Activated CD8-positive, alpha-beta memory T cell treated with anti-CD3 and anti-CD28 coated beads for 48 hours (primary cell): ENCODE measurements around the gene PLXNA1.

Experiments
- DNase-seq, 3 experiments: peaks; one replicate each; pipeline ENCODE4 v3.0.0-alpha.2; 2020; ENCODE audit warnings: low read depth in 2 of 3, low spot score in 2 of 3

PLXNA1 gene

GRCh38 chr3:126982471-126983175 is at the start of gene PLXNA1:
PLXNA1 (plus strand) TSS chr3:126983115; CDS start chr3:126988594, 5,479 bp downstream.
- DNase-seq, result peak; percentile 64 to 74 (median 74)

DNA sequence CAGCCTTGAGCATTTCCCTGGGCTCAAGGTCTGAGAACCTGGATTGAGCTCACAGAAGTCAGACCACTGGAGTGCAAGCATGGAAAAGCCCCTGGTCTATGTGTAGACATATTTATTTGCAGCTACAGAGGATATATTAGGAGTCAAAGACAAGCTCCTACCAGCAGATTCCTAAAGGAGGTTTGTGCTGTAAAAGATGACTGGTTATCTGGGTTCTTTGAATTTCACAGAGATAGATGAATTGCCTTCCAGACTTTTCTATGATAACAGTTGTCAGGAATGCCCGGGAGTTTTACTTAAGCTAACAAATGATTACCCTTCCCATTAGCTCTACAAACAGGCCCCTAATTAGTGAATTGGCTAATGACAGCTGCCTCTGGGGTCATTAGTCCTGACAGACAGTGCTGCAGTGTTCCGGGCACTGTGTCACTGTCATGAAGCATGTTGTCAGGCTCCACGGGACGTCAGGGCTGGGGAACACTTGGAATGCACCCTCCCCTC is 48.8 kb upstream of the PLXNA1 start:
- DNase-seq, result no peak

DNA sequence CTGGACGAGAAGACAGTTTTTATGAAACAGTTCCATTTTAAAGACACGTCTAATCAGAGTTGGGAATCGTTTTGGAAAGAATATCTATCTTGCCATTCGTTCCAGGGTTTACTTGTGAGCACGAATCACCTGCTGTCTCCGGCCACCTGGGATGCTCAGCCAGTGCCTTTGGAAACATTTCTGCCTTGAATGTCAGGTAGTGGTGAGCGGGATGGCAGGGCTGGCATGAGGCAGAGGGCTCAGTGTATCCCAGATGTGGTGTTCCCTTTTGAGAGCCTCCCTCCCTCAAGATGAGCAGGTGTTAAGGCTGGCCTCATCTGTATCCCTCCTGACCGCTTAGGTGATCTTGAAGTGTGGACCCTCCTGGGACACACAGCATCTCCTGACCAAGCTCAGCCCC is 47.9 kb upstream of the PLXNA1 start:
- DNase-seq, result no peak

DNA sequence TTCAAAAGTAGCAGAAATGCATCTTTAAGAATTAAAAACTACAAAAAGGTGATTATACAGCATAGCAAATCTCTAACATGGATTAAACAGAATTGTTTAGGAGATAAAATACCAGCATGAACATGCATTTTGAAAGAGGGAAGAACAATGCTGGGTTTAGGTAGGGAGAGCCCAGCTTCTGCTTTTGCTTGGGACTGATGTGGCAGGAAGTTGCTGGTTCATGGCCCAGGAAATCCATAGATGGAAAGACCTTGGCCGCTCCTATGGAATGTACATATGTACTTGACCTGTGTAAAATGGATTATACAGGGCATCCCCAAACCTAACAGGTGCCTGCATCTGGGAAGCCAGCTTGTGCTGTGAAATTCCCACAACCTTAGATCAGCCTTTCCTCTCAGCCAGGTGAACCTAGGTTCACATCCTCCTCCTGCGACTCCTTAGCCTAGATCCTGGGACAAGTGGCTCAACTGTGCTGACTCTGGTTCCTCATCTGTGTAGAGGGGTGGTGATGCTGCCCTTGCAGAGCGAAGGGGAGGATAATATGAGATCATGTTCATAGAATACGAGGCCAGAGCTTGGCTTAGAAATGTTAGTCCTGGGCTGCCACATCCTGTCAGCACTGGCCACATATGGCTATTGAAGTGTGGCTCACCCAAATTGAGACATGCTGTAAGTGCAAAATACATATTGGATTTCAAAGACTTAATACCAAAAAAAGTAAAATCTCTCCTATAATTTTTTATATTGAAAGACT is 47.0 kb upstream of the PLXNA1 start:
- no peak for DNase-seq

- no peak for DNase-seq
These were observed 46.0 kb upstream of the PLXNA1 start for GRCh38 chr3:126936853-126937425.

- no peak for DNase-seq
These were observed 45.4 kb upstream of the PLXNA1 start for GRCh38 chr3:126937533-126937932.

GRCh38 chr3:126937973-126938372 is 44.9 kb upstream of the PLXNA1 start:
- no peak for DNase-seq

DNA sequence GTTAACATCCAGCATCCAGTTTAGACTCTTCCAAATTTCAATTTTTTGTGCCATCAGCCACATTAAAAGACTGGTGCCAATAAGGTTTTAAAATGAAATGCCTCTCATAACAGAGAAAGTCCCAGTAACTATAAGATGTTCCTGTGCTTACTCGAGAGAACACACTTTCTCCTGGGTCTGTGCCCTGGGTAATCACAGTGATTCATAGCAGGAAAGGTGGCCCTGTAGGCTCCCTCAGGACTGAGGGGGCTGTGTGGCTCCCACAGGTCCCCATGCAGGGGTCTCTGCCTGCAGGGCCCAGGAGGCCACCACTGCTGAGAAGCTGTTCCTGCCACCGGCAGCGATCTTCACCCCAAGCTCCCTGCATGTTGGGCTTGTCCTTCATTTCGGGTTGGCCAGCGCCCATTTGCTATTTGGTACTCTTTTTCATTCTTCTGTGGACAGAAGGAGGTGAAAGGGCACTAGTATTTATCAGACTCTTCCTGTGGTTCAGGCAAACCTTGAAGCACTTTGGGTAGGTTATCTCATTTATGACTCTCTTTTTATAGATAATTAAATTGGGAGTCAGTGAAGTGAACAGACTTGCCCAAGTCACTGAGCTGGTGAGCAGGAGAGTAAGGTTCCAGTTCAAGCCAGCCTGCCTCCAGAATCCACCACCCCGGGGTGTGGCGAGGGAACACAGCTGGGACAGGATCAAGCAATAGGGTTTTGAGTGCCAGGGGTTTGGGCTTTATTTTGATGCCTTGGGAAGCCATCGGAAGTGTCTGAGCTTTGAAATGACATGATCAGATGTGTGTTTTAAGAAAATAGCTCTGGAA is 44.2 kb upstream of the PLXNA1 start:
- DNase-seq, result no peak

DNA sequence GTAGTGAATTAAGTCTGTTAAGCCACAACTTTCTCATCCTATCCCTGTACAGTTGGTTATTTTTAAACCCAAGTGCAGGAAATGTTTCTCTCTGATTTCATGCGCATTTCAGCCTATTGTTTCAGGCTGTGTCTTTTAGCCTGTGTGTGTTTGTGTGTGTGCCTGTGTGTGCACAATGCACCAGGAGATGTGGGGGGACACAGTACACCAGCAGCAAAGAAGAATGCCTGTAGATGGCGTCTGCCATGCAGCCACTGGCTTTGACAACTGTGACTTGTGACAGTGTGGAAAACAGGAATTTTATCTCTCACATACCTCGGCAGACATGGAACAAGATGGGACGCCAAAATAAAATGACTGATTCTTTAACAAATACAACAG is 43.6 kb upstream of the PLXNA1 start:
- DNase-seq, result no peak

DNA sequence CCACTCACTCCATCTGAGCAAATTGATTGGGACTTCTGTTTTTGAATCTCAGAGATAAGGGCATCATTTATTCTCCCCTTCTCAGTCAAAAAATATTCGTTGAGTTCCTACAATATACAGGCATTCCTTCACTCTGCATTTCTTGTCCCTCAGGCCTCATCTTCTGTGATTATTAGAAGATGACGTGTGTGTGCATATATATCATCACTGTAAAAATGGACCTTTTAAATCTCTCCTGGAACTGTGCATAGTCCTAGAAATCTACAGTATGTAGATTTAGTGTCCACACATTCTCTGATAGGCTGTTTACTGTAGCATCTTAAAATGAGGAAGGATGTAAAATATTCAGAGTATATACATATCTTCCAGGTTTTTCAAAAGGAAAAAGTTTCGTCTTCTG is 43.2 kb upstream of the PLXNA1 start:
- no peak for DNase-seq

- DNase-seq, result no peak
These were observed 41.1 kb upstream of the PLXNA1 start for GRCh38 chr3:126941721-126942270.

DNA sequence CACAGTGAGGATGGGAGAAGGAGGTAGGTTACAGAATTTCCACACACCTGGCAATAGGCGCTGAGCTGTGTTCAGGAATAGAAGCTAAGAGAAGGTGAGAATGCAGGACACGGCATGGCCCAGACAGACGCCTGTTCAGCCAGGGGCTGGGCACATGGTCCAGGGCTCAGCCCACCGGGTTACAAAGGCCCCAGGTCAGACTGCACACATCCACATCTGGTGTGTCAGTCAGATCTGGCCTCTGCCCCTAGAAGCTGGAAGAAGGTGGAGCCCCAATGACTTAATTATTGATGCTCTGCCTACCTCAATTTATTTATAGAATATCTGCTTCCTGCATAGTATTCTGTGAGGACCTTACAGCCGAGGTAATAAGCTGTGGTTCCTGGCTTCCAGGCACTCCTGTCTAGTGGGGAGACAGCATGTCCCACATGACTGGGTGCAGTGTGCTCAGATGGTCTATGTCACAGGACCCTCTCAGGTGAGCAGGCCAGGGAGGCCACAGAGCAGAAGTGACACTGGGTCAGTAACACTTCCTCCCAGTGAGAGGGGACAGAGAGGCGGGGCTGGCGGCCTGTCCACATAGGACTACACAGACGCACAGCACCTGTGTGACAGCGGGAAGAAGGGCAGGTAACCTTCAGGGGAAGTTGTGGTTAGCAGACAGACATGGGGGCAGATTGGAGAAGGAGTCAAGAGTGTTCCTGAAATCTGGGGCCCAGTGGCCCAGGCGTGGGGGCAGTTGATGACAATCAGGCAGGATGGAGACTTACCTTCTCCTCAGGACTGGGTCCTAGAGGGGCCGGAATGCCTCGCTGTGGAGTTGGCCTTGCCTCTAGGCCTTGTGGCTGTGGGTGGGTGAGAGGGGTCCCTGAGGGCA is 38.6 kb upstream of the PLXNA1 start:
- no peak for DNase-seq

DNA sequence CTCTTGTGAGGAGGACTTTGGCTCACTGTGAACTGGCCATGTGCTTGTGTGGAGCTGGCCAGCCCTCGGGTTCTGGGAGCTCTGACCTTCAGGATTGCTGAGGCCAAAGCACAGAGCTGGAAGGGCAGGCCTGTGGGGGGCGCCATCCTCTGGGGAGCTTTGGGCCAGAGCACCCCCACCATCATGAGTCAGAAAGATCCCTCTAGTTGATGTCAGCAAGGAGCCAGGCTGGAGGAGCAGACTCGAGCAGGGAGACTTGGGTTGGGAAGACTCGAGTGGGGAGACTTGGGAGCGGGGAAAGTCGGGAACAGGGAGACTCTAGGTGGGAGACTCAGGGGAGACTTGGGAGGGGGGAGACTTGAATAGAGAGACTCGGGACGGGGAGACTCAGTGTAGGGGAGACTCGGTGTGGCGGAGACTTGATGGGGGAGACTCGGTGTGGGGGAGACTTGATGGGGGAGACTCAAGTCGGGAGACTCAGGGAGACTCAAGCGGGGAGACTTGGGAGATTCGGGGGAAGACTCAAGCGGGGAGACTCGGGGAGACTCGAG is 37.7 kb upstream of the PLXNA1 start:
- no peak for DNase-seq

GRCh38 chr3:126945891-126946290 is 37.0 kb upstream of the PLXNA1 start:
- DNase-seq, result no peak

- DNase-seq, result no peak
These were observed 36.5 kb upstream of the PLXNA1 start for GRCh38 chr3:126946405-126946804.

DNA sequence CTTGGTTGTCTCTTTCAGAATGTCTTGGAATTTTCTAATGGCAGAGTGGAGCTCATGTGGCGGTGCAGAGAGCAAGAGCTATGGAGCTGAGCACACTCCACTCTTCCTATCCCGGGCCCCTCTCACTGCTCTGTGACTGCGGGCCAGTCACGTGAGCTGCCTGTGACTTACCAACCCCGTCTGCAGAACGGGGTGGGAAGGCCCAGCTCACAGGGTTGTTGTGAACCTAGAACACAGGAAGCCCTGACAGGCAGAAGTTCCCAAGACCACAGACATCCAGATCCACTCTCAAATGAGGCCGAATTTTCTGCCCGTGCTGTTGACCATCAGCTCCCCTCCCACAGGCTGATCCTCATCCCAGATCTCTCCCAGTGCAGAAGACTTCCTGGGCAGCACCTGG is 35.5 kb upstream of the PLXNA1 start:
- no peak for DNase-seq

DNA sequence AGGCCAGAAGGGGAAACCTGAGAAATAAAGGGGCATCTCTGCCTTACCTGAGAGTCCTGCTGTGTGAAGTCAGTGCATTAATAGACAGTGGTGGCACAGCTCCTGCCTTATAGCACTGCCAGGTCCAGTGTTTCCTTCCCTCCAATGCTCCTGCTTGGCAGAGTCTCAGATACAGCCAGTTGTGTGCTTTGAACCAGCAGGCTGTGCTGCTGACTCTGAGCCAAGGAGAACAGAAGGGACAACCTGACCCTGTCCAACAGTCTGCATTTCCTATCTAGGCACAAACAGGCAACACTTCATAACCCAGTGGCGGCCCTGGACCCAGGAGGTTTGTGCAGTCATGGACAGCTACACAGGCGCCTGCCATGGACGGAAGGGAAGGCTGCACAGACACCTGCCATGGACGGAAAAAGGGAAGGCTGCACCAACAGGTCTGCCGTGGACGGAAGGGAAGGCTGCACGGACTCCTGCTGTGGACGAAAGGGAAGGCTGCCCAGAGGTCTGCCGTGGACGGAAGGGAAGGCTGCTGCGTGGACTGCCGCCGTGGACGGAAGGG is 33.9 kb upstream of the PLXNA1 start:
- DNase-seq, result no peak

DNA sequence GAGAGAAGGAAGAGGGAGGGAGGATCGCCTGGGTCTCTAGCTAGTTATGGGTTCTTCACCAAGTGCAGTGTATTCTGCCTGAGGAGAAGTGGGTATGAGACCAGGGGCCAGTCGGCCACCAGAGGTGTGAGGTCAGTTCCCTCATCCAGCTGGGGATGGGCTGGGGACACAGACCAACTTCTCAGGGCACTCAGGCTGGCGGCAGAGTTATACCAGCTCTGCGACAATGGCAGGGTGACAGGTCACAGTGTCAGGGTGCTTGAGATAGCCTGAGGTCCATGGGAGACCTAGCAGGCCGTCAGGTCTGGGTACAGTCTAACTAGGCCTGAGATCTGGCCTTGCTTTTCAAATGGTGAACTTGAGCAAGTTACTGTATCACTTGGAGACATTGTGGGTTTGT is 31.4 kb upstream of the PLXNA1 start:
- DNase-seq, result no peak

DNA sequence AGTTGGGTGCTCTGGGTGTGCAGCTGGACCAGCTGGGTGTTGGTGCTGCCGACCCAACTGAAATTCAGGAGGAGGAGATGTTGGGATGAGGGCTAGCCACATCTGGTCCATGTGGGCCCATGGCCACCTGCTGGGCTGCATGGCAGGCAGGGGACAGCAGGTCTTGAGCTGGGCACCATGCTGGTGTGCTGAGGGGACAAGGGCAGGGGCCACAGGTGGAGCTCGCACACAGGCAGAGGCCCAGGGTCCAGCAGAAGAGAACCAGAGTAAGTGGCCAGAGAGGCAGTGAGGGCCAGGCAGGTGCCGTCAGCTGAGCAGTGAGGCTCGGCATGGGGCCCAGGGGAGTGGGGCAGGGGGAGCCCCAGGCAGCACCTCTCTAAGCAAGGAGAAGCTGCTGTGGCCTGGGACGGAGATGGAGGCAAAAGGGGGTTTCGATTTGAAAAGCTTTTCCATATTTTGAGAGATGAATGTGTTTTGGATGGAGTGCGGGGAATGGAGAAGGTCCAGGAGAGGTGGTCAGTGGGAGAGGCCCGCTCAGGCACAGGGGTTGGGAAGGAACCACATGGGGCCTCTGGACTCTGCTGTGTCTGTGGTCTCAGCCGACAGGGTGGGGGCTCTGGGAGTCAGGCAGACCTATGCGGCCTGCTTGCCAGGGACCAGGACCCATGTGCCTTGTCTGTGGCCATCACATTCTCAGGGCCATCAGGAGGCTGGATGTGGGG is 30.5 kb upstream of the PLXNA1 start:
- no peak for DNase-seq
